Measurements from ENCODE around the gene SPOPL. TPM values are rescaled to one million over a fixed set of nuclear protein-coding genes. Genes with fewer than 3 reads are reported as not detected.

SPOPL gene
- total RNA-seq, 2 donors from 2014 or later: 12.1 to 17.3 TPM

DNA sequence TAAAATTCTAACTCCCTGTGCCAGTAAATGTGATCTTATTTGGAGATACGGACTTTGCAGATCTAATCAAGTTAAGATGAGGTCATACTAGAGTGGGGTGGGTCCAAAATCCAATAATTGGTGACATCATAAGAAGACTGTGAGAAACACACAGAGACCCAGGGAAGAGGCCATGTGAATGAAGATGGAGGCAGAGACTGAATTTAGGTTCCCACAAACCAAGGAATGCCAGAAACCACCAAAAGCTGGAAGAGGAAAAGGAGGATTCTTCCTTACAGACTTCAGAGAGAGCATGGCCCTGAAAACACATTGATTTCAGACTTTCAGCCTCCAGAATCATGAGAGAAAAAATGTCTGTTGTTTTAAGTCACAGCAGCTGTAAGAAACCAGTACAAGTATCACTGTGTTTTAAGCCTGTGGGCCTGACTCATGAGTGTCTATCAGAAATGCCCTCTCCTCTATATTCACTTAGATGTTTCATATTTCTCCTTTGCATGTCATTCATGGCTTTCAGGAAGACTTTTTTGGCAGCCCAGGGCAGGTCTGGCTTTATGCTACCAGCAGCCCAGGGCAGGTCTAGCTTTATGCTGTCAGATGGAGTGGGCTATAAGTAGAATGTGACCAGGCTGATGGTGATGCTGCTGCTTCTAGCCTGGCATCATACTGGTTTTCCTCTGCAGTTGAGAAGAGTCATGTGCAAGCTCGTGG, 100.0 kb downstream of the SPOPL start:
- Mint-ChIP-seq H3K9me3 (no peaks in the 10 kb centered on the region), H3K27ac (no peak overlapping the region), H3K4me3 (no peak overlapping the region), H3K27me3 (ENCODE audit: low read depth) (no peaks in the 10 kb centered on the region), H3K36me3 (ENCODE audit: insufficient read depth in 2 of 2) (no peaks in the 10 kb centered on the region), H3K4me1 (ENCODE audit: low read depth) (no peaks in the 10 kb centered on the region)
- DNase-seq (no peak), ATAC-seq (replicated peaks in 1 of 2) (peak in 1 of 2 donors; percentile 5)

DNA sequence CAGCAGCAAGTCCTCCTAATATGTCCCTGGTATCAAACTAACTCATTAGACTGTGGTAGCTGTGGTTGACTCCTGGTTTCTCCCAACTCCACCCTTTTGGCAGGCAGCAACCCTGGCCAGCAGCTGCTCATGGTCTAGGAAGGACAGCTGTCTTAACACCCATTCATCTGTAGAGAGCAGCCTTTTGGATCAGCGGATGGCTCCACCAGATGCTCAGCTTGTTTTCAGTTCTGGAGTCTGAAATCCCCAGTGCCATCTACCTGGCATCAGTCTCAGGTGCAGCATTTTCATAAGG, 100.5 kb downstream of the SPOPL start:
- DNase-seq (no peak), ATAC-seq (replicated peaks in 1 of 2) (no peak)
- Mint-ChIP-seq H3K4me3 (no peak overlapping the region), H3K27me3 (ENCODE audit: low read depth) (no peaks in the 10 kb centered on the region), H3K9me3 (no peaks in the 10 kb centered on the region), H3K27ac (no peak overlapping the region), H3K4me1 (ENCODE audit: low read depth) (no peaks in the 10 kb centered on the region), H3K36me3 (ENCODE audit: insufficient read depth in 2 of 2) (no peaks in the 10 kb centered on the region)

DNA sequence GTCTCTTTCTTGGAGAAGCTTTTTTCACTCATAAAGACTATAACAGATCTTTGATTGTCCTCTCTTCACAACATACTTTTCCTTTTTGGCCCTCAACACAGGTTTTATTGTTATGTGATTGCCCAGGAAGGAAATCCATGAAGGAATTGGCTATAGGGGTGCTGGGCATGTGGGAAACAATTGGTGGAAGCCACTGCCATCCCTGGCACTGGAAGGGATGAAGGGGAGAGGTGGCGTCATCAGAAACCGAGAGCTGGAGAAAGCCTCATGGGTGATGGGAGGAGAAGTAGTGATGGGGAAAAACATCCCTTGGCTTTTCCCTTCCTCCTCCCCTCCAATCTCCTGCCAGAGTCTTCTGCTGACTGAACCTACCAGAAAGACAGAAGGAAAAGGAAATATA, 106.2 kb downstream of the SPOPL start:
- no peak for DNase-seq
- H3K9me3 Mint-ChIP-seq: no peaks in the 10 kb centered on the region
- no peaks in the 10 kb centered on the region for H3K36me3 Mint-ChIP-seq (ENCODE audit: insufficient read depth in 2 of 2)
- no peak for ATAC-seq (replicated peaks in 1 of 2)
- H3K27ac Mint-ChIP-seq: no peak overlapping the region
- no peak overlapping the region for H3K4me3 Mint-ChIP-seq
- no peaks in the 10 kb centered on the region for H3K27me3 Mint-ChIP-seq (ENCODE audit: low read depth)
- no peaks in the 10 kb centered on the region for H3K4me1 Mint-ChIP-seq (ENCODE audit: low read depth)

DNA sequence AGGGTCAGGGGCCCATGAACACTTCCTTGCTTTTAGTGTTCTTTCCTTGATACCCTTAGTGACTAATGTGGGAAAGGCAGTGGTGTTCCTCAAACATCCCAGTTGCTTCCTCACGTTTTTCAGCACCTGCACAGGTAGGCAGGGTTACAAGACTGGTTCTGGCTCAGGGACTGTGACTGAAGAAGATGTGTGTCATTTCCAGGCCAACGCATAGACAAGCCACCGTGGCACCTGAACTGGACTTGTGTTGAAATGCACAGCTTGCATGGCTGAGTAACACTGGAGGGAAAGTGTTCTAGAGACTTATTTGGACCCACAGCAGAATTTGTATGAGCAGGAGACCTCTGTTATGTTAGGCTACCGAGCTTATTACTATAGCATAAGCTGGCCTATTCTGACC, 107.9 kb downstream of the SPOPL start:
- Mint-ChIP-seq H3K27ac (no peak overlapping the region), H3K4me3 (no peak overlapping the region), H3K36me3 (ENCODE audit: insufficient read depth in 2 of 2) (no peaks in the 10 kb centered on the region), H3K27me3 (ENCODE audit: low read depth) (peaks cover 6% of the 10 kb centered on the region), H3K9me3 (no peaks in the 10 kb centered on the region), H3K4me1 (ENCODE audit: low read depth) (no peaks in the 10 kb centered on the region)
- DNase-seq: no peak
- ATAC-seq (replicated peaks in 1 of 2): no peak

DNA sequence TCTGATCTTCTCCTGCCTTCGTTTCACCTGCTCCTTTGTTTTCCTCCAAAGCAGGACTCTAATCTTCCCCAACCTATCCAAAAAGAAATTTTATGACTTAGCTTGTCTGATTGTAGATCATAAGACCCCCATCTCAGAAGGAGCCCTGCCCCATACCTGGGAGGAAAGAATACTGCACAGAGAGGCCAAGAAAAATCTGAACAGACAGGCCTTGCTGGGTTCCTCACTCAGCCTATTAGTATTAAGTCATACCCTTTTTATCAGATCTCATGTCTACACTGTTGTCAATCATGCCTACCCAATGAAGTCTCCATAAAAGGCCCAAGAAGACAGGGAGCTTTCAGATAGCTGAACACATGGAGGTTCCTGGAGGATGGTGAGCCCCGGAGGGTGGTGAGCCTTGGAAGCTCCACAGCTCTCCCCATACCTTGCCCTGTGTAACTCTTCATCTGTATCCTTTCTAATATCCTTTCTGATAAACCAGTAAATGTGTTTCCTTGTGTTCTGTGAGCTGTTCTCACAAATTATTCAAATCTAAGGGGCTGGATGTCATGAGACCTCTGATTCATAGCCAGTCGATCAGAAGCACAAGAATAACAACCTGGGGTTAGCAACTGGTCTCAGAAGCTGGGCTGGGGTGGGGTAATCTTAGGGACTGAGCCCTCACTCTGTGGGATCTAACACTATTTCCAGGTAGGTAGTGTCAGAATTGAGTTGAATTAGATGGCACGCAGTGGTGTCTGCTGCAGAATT, 108.8 kb downstream of the SPOPL start:
- ATAC-seq (replicated peaks in 1 of 2): no peak
- Mint-ChIP-seq H3K9me3 (no peaks in the 10 kb centered on the region), H3K27ac (no peak overlapping the region), H3K4me1 (ENCODE audit: low read depth) (no peaks in the 10 kb centered on the region), H3K27me3 (ENCODE audit: low read depth) (peaks cover 14% of the 10 kb centered on the region), H3K4me3 (no peak overlapping the region), H3K36me3 (ENCODE audit: insufficient read depth in 2 of 2) (no peaks in the 10 kb centered on the region)
- no peak for DNase-seq

DNA sequence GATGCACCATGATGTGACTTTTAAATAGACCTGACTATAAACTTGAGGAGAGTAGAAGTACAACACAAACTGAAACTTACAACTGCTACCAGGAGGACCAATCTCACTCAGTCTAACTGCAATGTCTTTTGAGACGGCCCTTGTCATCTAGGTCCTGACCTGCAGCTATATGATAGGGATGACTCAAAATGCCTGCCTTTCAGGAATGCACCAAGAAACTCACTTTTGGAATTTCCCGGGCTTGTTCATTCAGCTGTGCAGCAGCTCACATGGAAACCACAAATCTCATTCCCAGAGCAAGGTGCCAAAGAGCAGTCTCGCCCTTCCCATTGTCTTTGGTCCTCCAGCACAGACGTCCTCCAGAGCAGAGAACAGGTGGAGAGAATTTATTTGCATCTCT, 113.7 kb downstream of the SPOPL start:
- Mint-ChIP-seq H3K27ac (no peak overlapping the region), H3K4me1 (ENCODE audit: low read depth) (no peaks in the 10 kb centered on the region), H3K36me3 (ENCODE audit: insufficient read depth in 2 of 2) (no peaks in the 10 kb centered on the region), H3K27me3 (ENCODE audit: low read depth) (peaks cover 29% of the 10 kb centered on the region), H3K9me3 (no peaks in the 10 kb centered on the region), H3K4me3 (no peak overlapping the region)
- ATAC-seq (replicated peaks in 1 of 2) (no peak), DNase-seq (no peak)

DNA sequence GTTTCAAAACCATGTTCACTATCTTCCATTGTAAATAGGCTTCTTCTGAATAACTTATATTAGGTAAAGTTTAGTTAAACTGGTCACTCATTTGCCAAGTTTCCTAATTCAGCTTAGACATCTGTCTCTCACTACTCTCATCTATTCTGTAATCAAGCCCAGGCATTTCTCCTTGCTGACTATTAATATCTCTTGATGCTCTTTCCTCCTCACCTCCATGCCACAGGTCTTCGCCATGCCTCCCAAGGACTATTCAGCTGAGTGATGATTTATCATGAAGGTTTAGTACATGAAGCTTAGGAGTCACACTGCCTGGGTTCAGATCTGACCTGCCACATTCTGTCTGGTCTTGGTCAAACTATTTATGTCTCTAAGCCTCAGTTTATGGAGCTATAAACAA, 115.5 kb downstream of the SPOPL start:
- H3K4me3 Mint-ChIP-seq: no peak overlapping the region
- no peak overlapping the region for H3K27ac Mint-ChIP-seq
- H3K4me1 Mint-ChIP-seq (ENCODE audit: low read depth): no peaks in the 10 kb centered on the region
- no peaks in the 10 kb centered on the region for H3K36me3 Mint-ChIP-seq (ENCODE audit: insufficient read depth in 2 of 2)
- DNase-seq (no peak), ATAC-seq (replicated peaks in 1 of 2) (no peak)
- no peaks in the 10 kb centered on the region for H3K9me3 Mint-ChIP-seq
- H3K27me3 Mint-ChIP-seq (ENCODE audit: low read depth): peaks cover 36% of the 10 kb centered on the region

DNA sequence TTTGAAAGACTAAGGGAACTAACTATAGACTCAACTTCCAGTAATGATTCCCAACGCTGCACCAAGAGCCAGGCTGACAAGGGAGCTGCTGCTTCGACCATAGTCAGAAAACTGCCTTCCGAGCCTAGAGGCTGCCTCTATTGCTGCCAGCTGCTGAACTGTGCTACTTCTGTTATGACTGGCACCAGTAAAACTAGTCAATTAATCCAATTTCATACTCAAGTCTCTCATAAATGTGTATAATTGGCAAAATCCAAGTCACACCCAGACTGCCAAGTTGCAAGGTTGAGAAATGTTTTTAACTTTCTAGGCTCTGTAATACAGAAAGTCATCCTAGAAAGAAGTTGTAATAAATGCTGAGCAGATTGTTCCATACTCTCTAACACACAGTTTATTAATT, 117.4 kb downstream of the SPOPL start:
- no peak overlapping the region for H3K4me3 Mint-ChIP-seq
- no peaks in the 10 kb centered on the region for H3K9me3 Mint-ChIP-seq
- H3K27me3 Mint-ChIP-seq (ENCODE audit: low read depth): peaks cover 30% of the 10 kb centered on the region
- ATAC-seq (replicated peaks in 1 of 2) (no peak), DNase-seq (no peak)
- no peaks in the 10 kb centered on the region for H3K36me3 Mint-ChIP-seq (ENCODE audit: insufficient read depth in 2 of 2)
- H3K4me1 Mint-ChIP-seq (ENCODE audit: low read depth): no peaks in the 10 kb centered on the region
- no peak overlapping the region for H3K27ac Mint-ChIP-seq

DNA sequence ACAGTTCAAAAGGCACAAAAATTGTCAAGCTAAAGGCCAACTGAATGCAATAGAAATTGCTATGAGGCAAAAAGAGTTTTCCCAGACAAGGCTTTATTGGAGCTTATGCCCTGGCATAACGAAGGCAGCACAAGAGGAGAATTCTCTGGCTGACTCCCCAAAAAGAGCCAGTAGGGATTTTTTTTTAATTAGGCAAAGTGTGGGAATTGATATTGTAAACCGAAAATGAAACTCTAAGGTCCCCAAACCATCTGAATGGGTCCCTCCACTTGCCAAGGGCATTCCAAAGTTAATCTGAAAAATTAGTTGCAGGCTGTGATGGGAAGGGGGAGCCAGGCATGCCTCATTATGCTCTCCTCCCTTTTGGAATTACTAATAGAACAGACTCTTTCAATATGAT, 118.9 kb downstream of the SPOPL start:
- Mint-ChIP-seq H3K9me3 (no peaks in the 10 kb centered on the region), H3K27ac (no peak overlapping the region), H3K36me3 (ENCODE audit: insufficient read depth in 2 of 2) (no peaks in the 10 kb centered on the region), H3K4me1 (ENCODE audit: low read depth) (no peaks in the 10 kb centered on the region), H3K27me3 (ENCODE audit: low read depth) (peaks cover 22% of the 10 kb centered on the region), H3K4me3 (no peak overlapping the region)
- DNase-seq (no peak), ATAC-seq (replicated peaks in 1 of 2) (no peak)

DNA sequence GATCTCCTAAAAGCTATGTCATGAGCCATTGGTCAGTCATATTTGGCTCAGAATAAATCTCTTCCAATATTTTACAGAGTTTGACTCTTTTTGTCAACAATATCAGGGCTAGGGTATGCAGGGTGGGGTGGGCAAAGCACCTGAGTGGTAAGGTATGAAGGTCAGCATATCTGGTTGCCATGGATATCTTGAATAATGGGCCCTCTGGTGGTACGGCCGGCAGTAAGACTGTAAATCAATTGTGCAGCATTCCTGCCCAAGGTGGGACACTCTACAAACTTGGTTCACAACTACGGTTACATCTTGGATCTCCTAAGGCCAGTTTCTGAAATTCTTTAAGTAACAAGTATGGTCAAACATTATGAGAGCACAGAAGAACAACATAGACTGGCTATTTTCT, 119.6 kb downstream of the SPOPL start:
- ATAC-seq (replicated peaks in 1 of 2) (no peak), DNase-seq (no peak)
- Mint-ChIP-seq H3K4me1 (ENCODE audit: low read depth) (no peaks in the 10 kb centered on the region), H3K4me3 (no peak overlapping the region), H3K36me3 (ENCODE audit: insufficient read depth in 2 of 2) (no peaks in the 10 kb centered on the region), H3K27me3 (ENCODE audit: low read depth) (peaks cover 27% of the 10 kb centered on the region), H3K27ac (no peak overlapping the region), H3K9me3 (no peaks in the 10 kb centered on the region)

DNA sequence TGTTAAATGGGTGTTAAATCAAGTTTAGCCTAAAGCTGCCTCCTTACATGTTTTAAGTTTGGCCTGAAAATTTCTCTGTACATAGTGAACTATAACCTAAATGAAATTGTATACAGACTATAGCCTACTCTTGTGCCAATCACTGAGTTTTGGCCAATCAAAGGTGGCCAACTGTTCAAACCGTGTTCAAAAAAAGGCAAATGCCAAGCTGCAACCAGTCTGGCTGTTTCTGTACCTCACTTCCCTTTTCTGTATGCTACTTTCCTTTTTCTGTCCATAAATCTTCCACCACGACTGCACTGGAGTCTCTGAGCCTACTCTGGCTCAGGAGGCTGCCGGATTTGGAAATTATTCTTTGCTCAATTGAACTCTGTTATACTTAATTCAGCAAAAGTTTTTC, 121.0 kb downstream of the SPOPL start:
- H3K27ac Mint-ChIP-seq: no peak overlapping the region
- H3K9me3 Mint-ChIP-seq: no peaks in the 10 kb centered on the region
- ATAC-seq (replicated peaks in 1 of 2): no peak
- DNase-seq: no peak
- H3K36me3 Mint-ChIP-seq (ENCODE audit: insufficient read depth in 2 of 2): no peaks in the 10 kb centered on the region
- no peak overlapping the region for H3K4me3 Mint-ChIP-seq
- H3K27me3 Mint-ChIP-seq (ENCODE audit: low read depth): peaks cover 40% of the 10 kb centered on the region
- no peaks in the 10 kb centered on the region for H3K4me1 Mint-ChIP-seq (ENCODE audit: low read depth)

All from activated T-cell treated with anti-CD3 and anti-CD28 coated beads, Interleukin-2, amount 50 U/mL, for 72 hours (primary cell).